AG04450 (cell line): Measurements from ENCODE around the gene RAB7A. TPM values are rescaled to one million over a fixed set of nuclear protein-coding genes. Genes with fewer than 3 reads are reported as not detected.

Experiments
- CTCF ChIA-PET: fragments of 300-600, 350-600 bp; formaldehyde crosslinking; extraction: SDS; loops from one replicate; lab custom pipeline; 2022; ENCODE audit warnings: antibody characterized with exemption, inconsistent platforms; lab: Charles Lee
- POLR2A ChIA-PET: fragments of 350-600 bp; formaldehyde crosslinking; extraction: SDS; loops from one replicate; lab custom pipeline; 2021; ENCODE audit warnings: antibody characterized with exemption, inconsistent platforms; lab: Yijun Ruan, JAX
- DNase-seq: peaks from one replicate; pipeline ENCODE4 v3.0.0-alpha.2; 2011; ENCODE audit warnings: low read depth, low spot score
- H3K27ac ChIP-seq: one replicate; pipeline ENCODE4 v1.5.1; 2012; ENCODE audit warnings: low read depth, low read length, control low read depth
- H3K27me3 ChIP-seq: one replicate; pipeline ENCODE4 v1.6.0; 2012; ENCODE audit warnings: low read length; ENCODE audit not compliant: control insufficient read depth, insufficient read depth
- H3K4me3 ChIP-seq: 2 replicates; pipeline ENCODE4 v1.5.1; 2011; ENCODE audit warnings: mild to moderate bottlenecking, low read depth, low read length, control low read depth
- H3K9me3 ChIP-seq: 2 replicates; pipeline ENCODE4 v1.5.1; 2012; ENCODE audit warnings: low read length; ENCODE audit not compliant: control insufficient read depth, insufficient read depth
- CTCF ChIP-seq: IDR thresholded peaks from 2 replicates; pipeline ENCODE4 v1.5.1; 2011; ENCODE audit warnings: low read depth, low read length, control low read depth, inconsistent platforms
- polyA plus RNA-seq: library from polyadenylated mRNA; depleted of rRNA; stranded (reverse); fragments of >200 nt; gene quantifications from 2 replicates; pipeline ENCODE4 v1.2.3, GENCODE V29; 2011

RAB7A gene
- polyA plus RNA-seq, 1 experiment: 261 TPM

GRCh38 chr3:128804017-128804810 is 78.2 kb downstream of the RAB7A start:
- H3K9me3 ChIP-seq: no peaks in the 10 kb centered on the region
- no peaks in the 10 kb centered on the region for H3K27me3 ChIP-seq
- no peak for DNase-seq
- H3K4me3 ChIP-seq: no peak overlapping the region
- ChIA-PET CTCF (interaction anchor here (0.7 to 4.0 kb wide), 4 partner anchors 9 to 124 kb away, joined by 4 to 15 read pairs (median 8); no protein-coding TSS in a partner anchor), POLR2A (no interaction called here)
- TF ChIP-seq CTCF: no peak
- no peak overlapping the region for H3K27ac ChIP-seq

GRCh38 chr3:128804811-128805155 is 78.8 kb downstream of the RAB7A start:
- Histone ChIP-seq H3K9me3 (no peaks in the 10 kb centered on the region), H3K27me3 (no peaks in the 10 kb centered on the region), H3K27ac (no peak overlapping the region), H3K4me3 (no peak overlapping the region)
- ChIA-PET CTCF (interaction anchor here (1.3 to 4.0 kb wide), 3 partner anchors 10 to 124 kb away, joined by 4 to 15 read pairs (median 13); no protein-coding TSS in a partner anchor), POLR2A (no interaction called here)
- TF ChIP-seq CTCF: no peak
- no peak for DNase-seq

- ChIA-PET CTCF (interaction anchor here (2.8 to 4.0 kb wide), 2 partner anchors 11 to 125 kb away, joined by 13 to 15 read pairs; no protein-coding TSS in a partner anchor), POLR2A (no interaction called here)
- TF ChIP-seq CTCF: no peak
- Histone ChIP-seq H3K27ac (peak overlapping the region; percentile 3), H3K9me3 (no peaks in the 10 kb centered on the region), H3K27me3 (no peaks in the 10 kb centered on the region), H3K4me3 (no peak overlapping the region)
- no peak for DNase-seq
Measured at GRCh38 chr3:128805772-128806171, 79.8 kb downstream of the RAB7A start.

GRCh38 chr3:128806588-128806987 is 80.6 kb downstream of the RAB7A start:
- no peak overlapping the region for H3K4me3 ChIP-seq
- POLR2A ChIA-PET: no interaction called here
- no peak for TF ChIP-seq CTCF

GRCh38 chr3:128807186-128807830 is 81.3 kb downstream of the RAB7A start:
- TF ChIP-seq CTCF: no peak
- POLR2A ChIA-PET: no interaction called here

More at GRCh38 chr3:128806588-128806987, 80.6 kb downstream of the RAB7A start:
- Histone ChIP-seq H3K27me3 (no peaks in the 10 kb centered on the region), H3K9me3 (no peaks in the 10 kb centered on the region), H3K27ac (peak overlapping the region; percentile 68)
- CTCF ChIA-PET: interaction anchor here (2.2 to 4.0 kb wide), 2 partner anchors 11 to 126 kb away, joined by 9 to 15 read pairs; no protein-coding TSS in a partner anchor
- no peak for DNase-seq

More at GRCh38 chr3:128807186-128807830, 81.3 kb downstream of the RAB7A start:
- no peaks in the 10 kb centered on the region for H3K9me3 ChIP-seq
- no peaks in the 10 kb centered on the region for H3K27me3 ChIP-seq
- H3K4me3 ChIP-seq: no peak overlapping the region
- no peak overlapping the region for H3K27ac ChIP-seq
- no peak for DNase-seq
- CTCF ChIA-PET: interaction anchor here (2.2 to 4.0 kb wide), 2 partner anchors 12 to 127 kb away, joined by 9 to 15 read pairs; no protein-coding TSS in a partner anchor
